ENCODE results near the gene RNF144B.
"Not testable (repeated sequence)": the region's sequence is repeated elsewhere in the genome, so short reads cannot be mapped to it uniquely, and the experiment has no call there.

RNF144B gene

GRCh38 chr6:18451756-18452155, 64.6 kb downstream of the RNF144B start:
- no peak for DNase-seq

GRCh38 chr6:18454446-18454845, 67.3 kb downstream of the RNF144B start:
- DNase-seq: no peak

GRCh38 chr6:18457065-18457737, 70.1 kb downstream of the RNF144B start:
- DNase-seq: no peak

GRCh38 chr6:18458086-18458485, 70.9 kb downstream of the RNF144B start:
- not testable (repeated sequence) for DNase-seq

- no peak for DNase-seq
These were observed 76.3 kb downstream of the RNF144B start for GRCh38 chr6:18463429-18463828.

GRCh38 chr6:18464176-18464575, 77.0 kb downstream of the RNF144B start:
- no peak for DNase-seq

- no peak for DNase-seq
These were observed 78.4 kb downstream of the RNF144B start for GRCh38 chr6:18465410-18466154.

- DNase-seq: no peak
These were observed 80.8 kb downstream of the RNF144B start for GRCh38 chr6:18467741-18468502.

- DNase-seq: no peak
These were observed 81.3 kb downstream of the RNF144B start for GRCh38 chr6:18468503-18468843.

- DNase-seq: no peak
These were observed 82.4 kb downstream of the RNF144B start for GRCh38 chr6:18469536-18469935.

- DNase-seq: no peak
These were observed 84.2 kb downstream of the RNF144B start for GRCh38 chr6:18471232-18471964.

- no peak for DNase-seq
These were observed 85.8 kb downstream of the RNF144B start for GRCh38 chr6:18472941-18473340.

GRCh38 chr6:18473755-18474154, 86.6 kb downstream of the RNF144B start:
- DNase-seq: no peak

GRCh38 chr6:18477301-18477941, 90.3 kb downstream of the RNF144B start:
- no peak for DNase-seq

- no peak for DNase-seq
These were observed 91.5 kb downstream of the RNF144B start for GRCh38 chr6:18478610-18479009.

GRCh38 chr6:18481870-18482269, 94.7 kb downstream of the RNF144B start:
- no peak for DNase-seq

- DNase-seq: no peak
These were observed 98.7 kb downstream of the RNF144B start for GRCh38 chr6:18485660-18486435.

- no peak for DNase-seq
These were observed 100.9 kb downstream of the RNF144B start for GRCh38 chr6:18488004-18488403.

GRCh38 chr6:18488526-18489270, 101.5 kb downstream of the RNF144B start:
- no peak for DNase-seq

GRCh38 chr6:18489335-18489734, 102.2 kb downstream of the RNF144B start:
- no peak for DNase-seq

Data from stimulated activated CD4-positive, alpha-beta T cell treated with anti-CD3 and anti-CD28 coated beads, Interleukin-1b, Interleukin-23, amount 100 ng/mL, for 48 hours (primary cell).